HG03575 (cell line): Measurements from ENCODE around the gene GMPPB.

Experiments
- ATAC-seq: cut with Tn5 transposase; IDR thresholded peaks from one replicate; pipeline ENCODE4 v1.9.1; 2021; ENCODE audit not compliant: unreplicated experiment, insufficient number of reproducible peaks, low FRiP score; ENCODE audit errors: extremely low read depth

The GMPPB gene

GRCh38 chr3:49716691-49717210 lies 7.0 kb downstream of the GMPPB start:
- ATAC-seq = no peak

- no peak for ATAC-seq
These were observed 7.6 kb downstream of the GMPPB start for GRCh38 chr3:49716169-49716568.

- ATAC-seq = no peak
These were observed 8.1 kb downstream of the GMPPB start for GRCh38 chr3:49715611-49716121.

GRCh38 chr3:49714728-49715550 lies 8.8 kb downstream of the GMPPB start:
- no peak for ATAC-seq

GRCh38 chr3:49713336-49714105 lies 10.2 kb downstream of the GMPPB start:
- ATAC-seq = no peak

- no peak for ATAC-seq
These were observed 11.0 kb downstream of the GMPPB start for GRCh38 chr3:49712631-49713317.

- no peak for ATAC-seq
These were observed 11.6 kb downstream of the GMPPB start for GRCh38 chr3:49712166-49712565.

- ATAC-seq = no peak
These were observed 12.3 kb downstream of the GMPPB start for GRCh38 chr3:49711489-49711888.

GRCh38 chr3:49709852-49710251 lies 13.9 kb downstream of the GMPPB start:
- ATAC-seq = no peak

- ATAC-seq = no peak
These were observed 16.7 kb downstream of the GMPPB start for GRCh38 chr3:49707113-49707480.

GRCh38 chr3:49706456-49707112 lies 17.2 kb downstream of the GMPPB start:
- no peak for ATAC-seq

GRCh38 chr3:49705390-49705960 lies 18.3 kb downstream of the GMPPB start:
- ATAC-seq = no peak

GRCh38 chr3:49704629-49705028 lies 19.1 kb downstream of the GMPPB start:
- no peak for ATAC-seq

GRCh38 chr3:49703956-49704355 lies 19.8 kb downstream of the GMPPB start:
- ATAC-seq = no peak

GRCh38 chr3:49703443-49703927 lies 20.3 kb downstream of the GMPPB start:
- ATAC-seq = no peak

GRCh38 chr3:49702672-49703071 lies 21.1 kb downstream of the GMPPB start:
- no peak for ATAC-seq

GRCh38 chr3:49701388-49702077 lies 22.2 kb downstream of the GMPPB start:
- no peak for ATAC-seq
